Endothelial cell of umbilical vein (primary cell): ENCODE results near the gene AQP1. TPM values are rescaled to one million over a fixed set of nuclear protein-coding genes. Genes with fewer than 3 reads are reported as not detected.

Experiments used
- BruUV-seq: library from RNA; stranded (reverse); fragments of 400-500 nt; replicated peaks from 2 replicates; lab custom pipeline; 2021; lab: Mats Ljungman, UMichigan
- CTCF ChIA-PET: fragments of 300-600, 350-600 bp; sonication (Branson Sonifier 250); formaldehyde crosslinking; loops from one replicate; lab custom pipeline; 2021; ENCODE audit warnings: antibody characterized with exemption, inconsistent platforms; lab: Charles Lee
- POLR2A ChIA-PET: fragments of 300-600, 350-600 bp; sonication (Branson Sonifier 250); formaldehyde crosslinking; loops from one replicate; lab custom pipeline; 2021; ENCODE audit warnings: antibody characterized with exemption, inconsistent platforms; lab: Charles Lee
- DNase-seq: peaks from one replicate; pipeline ENCODE4 v3.0.0-alpha.2; 2011; ENCODE audit warnings: low read depth, low spot score
- FAIRE-seq: peaks from 2 replicates; lab custom pipeline; 2011; peaks lifted over from hg19 to GRCh38; lab: Jason Lieb, UNC
- H2AFZ ChIP-seq: 2 replicates; pipeline ENCODE4 v1.6.0; 2012; ENCODE audit warnings: low read depth, low read length, control low read depth, inconsistent platforms
- H3K27ac ChIP-seq: 2 replicates; pipeline ENCODE4 v1.5.1; 2011; ENCODE audit warnings: low read depth, mild to moderate bottlenecking, control low read depth, low read length, moderate library complexity; ENCODE audit not compliant: insufficient read depth
- H3K27me3 ChIP-seq, 2 experiments: 2 replicates each; pipeline versions ENCODE4 v1.6.0 to v1.6.1; 2011; ENCODE audit warnings: low read length in 2 of 2, mixed read lengths in 1 of 2; ENCODE audit not compliant: control insufficient read depth in 2 of 2, insufficient read depth in 2 of 2
- H3K36me3 ChIP-seq, 2 experiments: 2 replicates in 1 of 2; 3 replicates in 1 of 2; pipeline ENCODE4 v1.5.1; 2011; ENCODE audit warnings: low read length in 2 of 2, mild to moderate bottlenecking in 1 of 2, moderate library complexity in 1 of 2; ENCODE audit not compliant: control insufficient read depth in 2 of 2, insufficient read depth in 2 of 2; ENCODE audit errors: extremely low read depth in 1 of 2
- H3K4me1 ChIP-seq: 3 replicates; pipeline ENCODE4 v1.5.1; 2011; ENCODE audit warnings: mild to moderate bottlenecking, low read length; ENCODE audit not compliant: control insufficient read depth, insufficient read depth; ENCODE audit errors: extremely low read depth
- H3K4me2 ChIP-seq: 2 replicates; pipeline ENCODE4 v1.6.1; 2011; ENCODE audit warnings: low read length, control low read depth, mixed read lengths; ENCODE audit not compliant: insufficient read depth
- H3K4me3 ChIP-seq, 3 experiments: fragments of 200-600 bp in 1 of 3; sonication (generic), shearing (Covaris generic) in 1 of 3; replicated peaks in 1 of 3; 2 replicates each; pipeline ENCODE4 v1.5.1; 2011 to 2016; ENCODE audit warnings: control low read depth in 3 of 3, low read length in 3 of 3, mild to moderate bottlenecking in 2 of 3, inconsistent platforms in 1 of 3, low read depth in 1 of 3, moderate library complexity in 1 of 3; ENCODE audit not compliant: insufficient read depth in 1 of 3
- H3K79me2 ChIP-seq: 2 replicates; pipeline ENCODE4 v1.6.0; 2012; ENCODE audit warnings: low read length, inconsistent platforms; ENCODE audit not compliant: control insufficient read depth, insufficient read depth
- H3K9ac ChIP-seq: replicated peaks from 2 replicates; pipeline ENCODE3; 2011; ENCODE audit warnings: low read length, control low read depth; ENCODE audit not compliant: insufficient read depth; ENCODE audit errors: extremely low read depth
- H3K9me1 ChIP-seq: replicated peaks from 3 replicates; pipeline ENCODE4 v1.6.0; 2011; ENCODE audit warnings: mild to moderate bottlenecking, low read length; ENCODE audit not compliant: control insufficient read depth, insufficient read depth; ENCODE audit errors: extremely low read depth
- H3K9me3 ChIP-seq: replicated peaks from 2 replicates; pipeline ENCODE4 v1.5.1; 2012; ENCODE audit warnings: low read length, inconsistent platforms; ENCODE audit not compliant: control insufficient read depth, insufficient read depth
- H4K20me1 ChIP-seq: replicated peaks from 2 replicates; pipeline ENCODE3; 2011; ENCODE audit warnings: mild to moderate bottlenecking, low read length; ENCODE audit not compliant: control insufficient read depth, insufficient read depth; ENCODE audit errors: extremely low read depth
- EZH2 ChIP-seq: IDR thresholded peaks from 2 replicates; pipeline ENCODE4 v1.6.1; 2012; ENCODE audit warnings: borderline replicate concordance, low read depth, mild to moderate bottlenecking, moderate library complexity, low read length, inconsistent platforms; ENCODE audit not compliant: severe bottlenecking
- FOS ChIP-seq: IDR thresholded peaks from 2 replicates; pipeline ENCODE4 v1.6.1; 2011; ENCODE audit warnings: mild to moderate bottlenecking, low read length, moderate library complexity, borderline replicate concordance; ENCODE audit not compliant: insufficient read depth
- GATA2 ChIP-seq: IDR thresholded peaks from 2 replicates; pipeline ENCODE4 v1.7.0; 2011; ENCODE audit warnings: low read depth, mild to moderate bottlenecking, moderate library complexity, mixed read lengths, low read length; ENCODE audit not compliant: insufficient read length, insufficient read depth
- JUN ChIP-seq: IDR thresholded peaks from 2 replicates; pipeline ENCODE4 v1.6.1; 2011; ENCODE audit warnings: borderline replicate concordance, low read depth; ENCODE audit not compliant: insufficient read length, insufficient read depth
- MAX ChIP-seq: IDR thresholded peaks from 2 replicates; pipeline ENCODE4 v1.6.1; 2011; ENCODE audit not compliant: insufficient read depth, insufficient read length
- MYC ChIP-seq: IDR thresholded peaks from one replicate; pipeline ENCODE4 v1.6.1; 2011; ENCODE audit warnings: mild to moderate bottlenecking, low read depth, low read length
- POLR2A ChIP-seq: IDR thresholded peaks from 2 replicates; pipeline ENCODE4 v1.6.1; 2012; ENCODE audit warnings: low read depth, mild to moderate bottlenecking, control low read depth, low read length
- POLR2AphosphoS5 ChIP-seq: IDR thresholded peaks from 2 replicates; pipeline ENCODE4 v1.6.1; 2012; ENCODE audit warnings: low read depth, mild to moderate bottlenecking, control low read depth, low read length, moderate library complexity; ENCODE audit not compliant: insufficient read depth
- dilution Hi-C: fragments of 300-500 bp; cut with MboI; formaldehyde crosslinking; loops from one replicate; pipeline ENCODE4 v1.15.0; 2019; ENCODE audit warnings: low sequenced_read_pairs; ENCODE audit not compliant: extremely low pct_ligation_motif_present
- intact Hi-C: fragments of 100-400 bp; cut with micrococcal nuclease; formaldehyde crosslinking; loops from one replicate; pipeline ENCODE4 v1.10.0; 2022
- polyA plus RNA-seq, 4 experiments: library from polyadenylated mRNA; depleted of rRNA in 3 of 4; stranded (reverse) in 3 of 4; unstranded in 1 of 4; fragments of >200 nt; gene quantifications; 2 replicates each; pipeline versions ENCODE4 v1.2.1 to v1.2.3, GENCODE V29; 2011 to 2012; ENCODE audit warnings: missing spikeins in 1 of 4
- total RNA-seq: library from RNA; stranded (reverse); gene quantifications from 2 replicates; pipeline ENCODE4 v1.2.3, GENCODE V29; 2021
- TF ChIP-seq, protein P1 (sequence below), 2 donors: IDR thresholded peaks; 1 replicate in 1 of 2; 2 replicates in 1 of 2; pipeline ENCODE4 v1.5.1; 2011; ENCODE audit warnings: low read length in 2 of 2, mild to moderate bottlenecking in 2 of 2, moderate library complexity in 2 of 2, control low read depth in 1 of 2, inconsistent platforms in 1 of 2, low read depth in 1 of 2; ENCODE audit not compliant: insufficient read depth in 1 of 2; ENCODE audit errors: extremely low read depth in 1 of 2

The AQP1 gene
- total and polyA plus RNA-seq, 2 donors (not counting 3 experiments of a cell fraction or from before 2014, with no cell fraction given): 11.7 to 15.9 TPM

DNA sequence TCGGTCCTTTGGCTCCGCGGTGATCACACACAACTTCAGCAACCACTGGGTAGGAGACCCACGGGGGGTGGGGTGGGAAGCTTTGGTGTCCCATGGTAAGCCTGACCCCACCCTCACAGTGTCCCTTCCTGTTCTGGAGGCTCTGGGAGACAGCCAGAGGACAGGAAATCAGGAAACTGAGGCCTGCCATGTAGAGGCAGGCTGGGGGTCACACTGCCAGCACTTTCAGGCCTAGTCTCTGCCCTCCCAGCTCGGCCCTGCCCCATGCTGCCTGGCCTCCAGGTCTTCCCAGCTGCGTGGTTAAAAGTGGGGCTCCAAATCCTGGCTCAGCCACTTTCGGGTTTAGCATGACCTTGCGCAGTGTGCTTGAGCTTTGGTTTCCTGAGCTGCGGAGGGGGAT lies 10.9 kb downstream of the AQP1 start:
- FAIRE-seq: no peak
- Histone ChIP-seq H3K4me3 (no peak overlapping the region), H3K4me1 (peaks cover 24% of the 10 kb centered on the region), H2AFZ (no peak overlapping the region), H3K79me2 (no peaks in the 10 kb centered on the region), H3K27me3 (no peaks in the 10 kb centered on the region), H3K27ac (no peak overlapping the region), H3K9me3 (no peaks in the 10 kb centered on the region), H3K4me2 (no peak overlapping the region), H3K9ac (no peak overlapping the region), H3K36me3 (peaks cover 0 to 5% of the 10 kb centered on the region in 2 experiments), H4K20me1 (no peaks in the 10 kb centered on the region), H3K9me1 (no peaks in the 10 kb centered on the region)
- TF ChIP-seq MYC: no peak
- TF ChIP-seq GATA2: no peak
- TF ChIP-seq POLR2A: no peak
- TF ChIP-seq EZH2: no peak
- no peak for TF ChIP-seq POLR2AphosphoS5
- no peak for TF ChIP-seq FOS
- TF ChIP-seq JUN: no peak
- TF ChIP-seq MAX: no peak
- TF ChIP-seq, protein P1, sequence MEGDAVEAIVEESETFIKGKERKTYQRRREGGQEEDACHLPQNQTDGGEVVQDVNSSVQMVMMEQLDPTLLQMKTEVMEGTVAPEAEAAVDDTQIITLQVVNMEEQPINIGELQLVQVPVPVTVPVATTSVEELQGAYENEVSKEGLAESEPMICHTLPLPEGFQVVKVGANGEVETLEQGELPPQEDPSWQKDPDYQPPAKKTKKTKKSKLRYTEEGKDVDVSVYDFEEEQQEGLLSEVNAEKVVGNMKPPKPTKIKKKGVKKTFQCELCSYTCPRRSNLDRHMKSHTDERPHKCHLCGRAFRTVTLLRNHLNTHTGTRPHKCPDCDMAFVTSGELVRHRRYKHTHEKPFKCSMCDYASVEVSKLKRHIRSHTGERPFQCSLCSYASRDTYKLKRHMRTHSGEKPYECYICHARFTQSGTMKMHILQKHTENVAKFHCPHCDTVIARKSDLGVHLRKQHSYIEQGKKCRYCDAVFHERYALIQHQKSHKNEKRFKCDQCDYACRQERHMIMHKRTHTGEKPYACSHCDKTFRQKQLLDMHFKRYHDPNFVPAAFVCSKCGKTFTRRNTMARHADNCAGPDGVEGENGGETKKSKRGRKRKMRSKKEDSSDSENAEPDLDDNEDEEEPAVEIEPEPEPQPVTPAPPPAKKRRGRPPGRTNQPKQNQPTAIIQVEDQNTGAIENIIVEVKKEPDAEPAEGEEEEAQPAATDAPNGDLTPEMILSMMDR (IDR thresholded peaks at IDR 0.05; ENCODE audit: extremely low read depth in 1 of 2, insufficient read depth in 1 of 2, low read depth in 1 of 2, low read length in 2 of 2): no peak
- no peak for DNase-seq
- POLR2A ChIA-PET: no interaction called here
- CTCF ChIA-PET: interaction anchor here (1.0 to 2.0 kb wide), 2 partner anchors 9 to 16 kb away, joined by 3 to 10 read pairs; no protein-coding TSS in a partner anchor
- intact Hi-C loops (no loop called here), dilution Hi-C loops (no loop called here)
- no TSS peak for BruUV-seq
